HUES6 (cell line): Measurements from ENCODE around the gene RASGRF2.

Experiments used
- H3K27ac ChIP-seq: 2 replicates; pipeline ENCODE4 v1.7.0; 2013; ENCODE audit warnings: low read depth, mild to moderate bottlenecking, low read length, inconsistent platforms
- H3K27me3 ChIP-seq: 2 replicates; pipeline ENCODE4 v1.6.1; 2013; ENCODE audit warnings: low read length; ENCODE audit not compliant: control insufficient read depth, insufficient read depth
- H3K36me3 ChIP-seq: 2 replicates; pipeline ENCODE4 v1.6.1; 2013; ENCODE audit warnings: low read length; ENCODE audit not compliant: control insufficient read depth, insufficient read depth
- H3K4me1 ChIP-seq: 2 replicates; pipeline ENCODE4 v1.6.1; 2013; ENCODE audit warnings: low read length; ENCODE audit not compliant: control insufficient read depth, insufficient read depth
- H3K4me3 ChIP-seq: 2 replicates; pipeline ENCODE4 v1.5.1; 2013; ENCODE audit warnings: low read depth, low read length
- H3K9ac ChIP-seq: one replicate; pipeline ENCODE4 v1.6.1; 2013; ENCODE audit warnings: mild to moderate bottlenecking, low read length
- H3K9me3 ChIP-seq: 2 replicates; pipeline ENCODE4 v1.6.1; 2013; ENCODE audit warnings: low read depth, low read length; ENCODE audit not compliant: control insufficient read depth, insufficient read depth

The RASGRF2 gene

GRCh38 chr5:80963966-80964481 is 3.9 kb downstream of the RASGRF2 start:
- no peak overlapping the region for H3K4me3 ChIP-seq
- no peaks in the 10 kb centered on the region for H3K9me3 ChIP-seq
- H3K27ac ChIP-seq: no peak overlapping the region
- no peaks in the 10 kb centered on the region for H3K36me3 ChIP-seq
- H3K4me1 ChIP-seq: peaks cover 32% of the 10 kb centered on the region
- H3K27me3 ChIP-seq: peaks cover 44% of the 10 kb centered on the region
- no peak overlapping the region for H3K9ac ChIP-seq

- peaks cover 27% of the 10 kb centered on the region for H3K4me1 ChIP-seq
- H3K4me3 ChIP-seq: no peak overlapping the region
- H3K9me3 ChIP-seq: no peaks in the 10 kb centered on the region
- H3K27me3 ChIP-seq: peaks cover 39% of the 10 kb centered on the region
- no peak overlapping the region for H3K9ac ChIP-seq
- H3K27ac ChIP-seq: no peak overlapping the region
- no peaks in the 10 kb centered on the region for H3K36me3 ChIP-seq
These were observed 4.3 kb downstream of the RASGRF2 start for GRCh38 chr5:80964491-80964890.

- no peaks in the 10 kb centered on the region for H3K36me3 ChIP-seq
- peaks cover 35% of the 10 kb centered on the region for H3K27me3 ChIP-seq
- H3K4me3 ChIP-seq: no peak overlapping the region
- no peak overlapping the region for H3K27ac ChIP-seq
- no peaks in the 10 kb centered on the region for H3K9me3 ChIP-seq
- H3K4me1 ChIP-seq: peaks cover 23% of the 10 kb centered on the region; the same call in 1 of the 2 replicates
- no peak overlapping the region for H3K9ac ChIP-seq
These were observed 4.8 kb downstream of the RASGRF2 start for GRCh38 chr5:80964919-80965318.

GRCh38 chr5:80967500-80968181 is 7.5 kb downstream of the RASGRF2 start:
- peaks cover 10% of the 10 kb centered on the region; the same call in 1 of the 2 replicates for H3K27me3 ChIP-seq
- H3K9ac ChIP-seq: no peak overlapping the region
- no peaks in the 10 kb centered on the region for H3K36me3 ChIP-seq
- no peak overlapping the region for H3K27ac ChIP-seq
- peaks cover 22% of the 10 kb centered on the region; the same call in 1 of the 2 replicates for H3K4me1 ChIP-seq
- H3K4me3 ChIP-seq: no peak overlapping the region
- no peaks in the 10 kb centered on the region for H3K9me3 ChIP-seq

- Histone ChIP-seq H3K4me3 (no peak overlapping the region), H3K36me3 (no peaks in the 10 kb centered on the region), H3K9ac (no peak overlapping the region), H3K4me1 (no peaks in the 10 kb centered on the region), H3K27me3 (no peaks in the 10 kb centered on the region), H3K27ac (no peak overlapping the region), H3K9me3 (no peaks in the 10 kb centered on the region)
These were observed 12.9 kb downstream of the RASGRF2 start for GRCh38 chr5:80973027-80973426.

GRCh38 chr5:80975065-80975464 is 14.9 kb downstream of the RASGRF2 start:
- Histone ChIP-seq H3K4me1 (no peaks in the 10 kb centered on the region), H3K36me3 (no peaks in the 10 kb centered on the region), H3K9ac (no peak overlapping the region), H3K4me3 (no peak overlapping the region), H3K27me3 (no peaks in the 10 kb centered on the region), H3K27ac (no peak overlapping the region), H3K9me3 (no peaks in the 10 kb centered on the region)

- Histone ChIP-seq H3K4me1 (no peaks in the 10 kb centered on the region), H3K27me3 (no peaks in the 10 kb centered on the region), H3K4me3 (no peak overlapping the region), H3K9me3 (no peaks in the 10 kb centered on the region), H3K36me3 (no peaks in the 10 kb centered on the region), H3K27ac (no peak overlapping the region), H3K9ac (no peak overlapping the region)
These were observed 16.8 kb downstream of the RASGRF2 start for GRCh38 chr5:80976985-80977384.

- H3K27me3 ChIP-seq: no peaks in the 10 kb centered on the region
- H3K27ac ChIP-seq: no peak overlapping the region
These were observed 17.6 kb downstream of the RASGRF2 start for GRCh38 chr5:80977764-80978163.

GRCh38 chr5:80978772-80979317 is 18.7 kb downstream of the RASGRF2 start:
- H3K4me3 ChIP-seq: no peak overlapping the region
- no peaks in the 10 kb centered on the region for H3K36me3 ChIP-seq
- no peaks in the 10 kb centered on the region for H3K4me1 ChIP-seq
- H3K9me3 ChIP-seq: no peaks in the 10 kb centered on the region
- no peak overlapping the region for H3K9ac ChIP-seq
- no peak overlapping the region for H3K27ac ChIP-seq
- H3K27me3 ChIP-seq: no peaks in the 10 kb centered on the region

More at GRCh38 chr5:80977764-80978163, 17.6 kb downstream of the RASGRF2 start:
- Histone ChIP-seq H3K9me3 (no peaks in the 10 kb centered on the region), H3K9ac (no peak overlapping the region), H3K4me1 (no peaks in the 10 kb centered on the region), H3K4me3 (no peak overlapping the region), H3K36me3 (no peaks in the 10 kb centered on the region)

- H3K27ac ChIP-seq: no peak overlapping the region
- no peaks in the 10 kb centered on the region for H3K27me3 ChIP-seq
- H3K4me3 ChIP-seq: no peak overlapping the region
- no peak overlapping the region for H3K9ac ChIP-seq
- H3K36me3 ChIP-seq: no peaks in the 10 kb centered on the region
- peaks cover 14% of the 10 kb centered on the region for H3K4me1 ChIP-seq
- no peaks in the 10 kb centered on the region for H3K9me3 ChIP-seq
These were observed 21.9 kb downstream of the RASGRF2 start for GRCh38 chr5:80982093-80982492.

GRCh38 chr5:80985600-80986228 is 25.6 kb downstream of the RASGRF2 start:
- Histone ChIP-seq H3K4me1 (peaks cover 30% of the 10 kb centered on the region), H3K36me3 (no peaks in the 10 kb centered on the region), H3K9ac (no peak overlapping the region), H3K27ac (no peak overlapping the region), H3K4me3 (no peak overlapping the region), H3K27me3 (no peaks in the 10 kb centered on the region), H3K9me3 (no peaks in the 10 kb centered on the region)
